HG03139 (cell line): ENCODE measurements around the gene FUBP3.

Experiments used
- ATAC-seq: cut with Tn5 transposase; IDR thresholded peaks from one replicate; pipeline ENCODE4 v1.9.1; 2021; ENCODE audit not compliant: unreplicated experiment

The FUBP3 gene

GRCh38 chr9:130606887-130607600 is 27.7 kb downstream of the FUBP3 start:
- ATAC-seq = no peak

GRCh38 chr9:130607640-130608420 is 28.5 kb downstream of the FUBP3 start:
- ATAC-seq = no peak

GRCh38 chr9:130608554-130609134 is 29.3 kb downstream of the FUBP3 start:
- no peak for ATAC-seq

DNA sequence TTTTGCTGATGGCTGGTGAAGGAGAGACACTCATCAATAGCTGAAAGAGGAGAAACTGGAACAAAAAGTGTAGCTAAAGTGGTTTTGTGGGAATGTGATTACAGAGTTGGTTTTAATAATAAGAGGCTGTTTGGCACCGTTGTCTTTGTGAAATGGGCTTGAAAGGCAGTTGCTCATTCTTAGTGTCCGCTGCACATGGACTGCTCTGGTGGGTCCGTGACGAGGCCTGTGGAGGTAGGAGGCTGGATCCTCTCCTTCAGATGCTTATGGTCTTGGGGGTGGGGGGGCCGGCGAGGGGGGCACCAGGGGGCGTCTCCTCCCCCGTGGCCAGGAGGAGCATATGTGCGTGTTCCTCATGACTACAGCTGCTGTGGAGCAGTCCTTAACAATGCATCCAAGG is 29.8 kb downstream of the FUBP3 start:
- no peak for ATAC-seq

- ATAC-seq = no peak
These were observed 31.7 kb downstream of the FUBP3 start for GRCh38 chr9:130610862-130611707.

- no peak for ATAC-seq
These were observed 37.1 kb downstream of the FUBP3 start for GRCh38 chr9:130616451-130616850.

GRCh38 chr9:130623466-130623865 is 44.1 kb downstream of the FUBP3 start:
- no peak for ATAC-seq

DNA sequence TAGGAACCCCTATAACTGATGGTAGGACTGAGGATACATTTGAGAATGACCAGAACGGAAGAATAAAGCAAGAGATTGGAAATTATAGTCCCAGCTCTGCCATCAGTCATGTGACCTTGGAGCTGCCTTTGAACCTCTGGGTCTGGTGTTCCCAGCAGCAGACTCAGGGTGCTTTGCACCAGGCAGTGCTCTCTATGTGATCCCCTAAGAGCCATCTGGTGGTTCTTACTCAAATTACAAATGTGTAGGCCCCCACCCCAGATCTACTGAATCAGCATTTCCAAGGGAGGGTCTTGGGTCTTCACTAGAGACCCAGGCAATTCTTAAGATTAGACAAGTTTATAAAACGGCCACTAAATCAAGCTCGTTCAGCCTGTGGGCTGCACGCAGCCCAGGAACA is 44.8 kb downstream of the FUBP3 start:
- no peak for ATAC-seq

DNA sequence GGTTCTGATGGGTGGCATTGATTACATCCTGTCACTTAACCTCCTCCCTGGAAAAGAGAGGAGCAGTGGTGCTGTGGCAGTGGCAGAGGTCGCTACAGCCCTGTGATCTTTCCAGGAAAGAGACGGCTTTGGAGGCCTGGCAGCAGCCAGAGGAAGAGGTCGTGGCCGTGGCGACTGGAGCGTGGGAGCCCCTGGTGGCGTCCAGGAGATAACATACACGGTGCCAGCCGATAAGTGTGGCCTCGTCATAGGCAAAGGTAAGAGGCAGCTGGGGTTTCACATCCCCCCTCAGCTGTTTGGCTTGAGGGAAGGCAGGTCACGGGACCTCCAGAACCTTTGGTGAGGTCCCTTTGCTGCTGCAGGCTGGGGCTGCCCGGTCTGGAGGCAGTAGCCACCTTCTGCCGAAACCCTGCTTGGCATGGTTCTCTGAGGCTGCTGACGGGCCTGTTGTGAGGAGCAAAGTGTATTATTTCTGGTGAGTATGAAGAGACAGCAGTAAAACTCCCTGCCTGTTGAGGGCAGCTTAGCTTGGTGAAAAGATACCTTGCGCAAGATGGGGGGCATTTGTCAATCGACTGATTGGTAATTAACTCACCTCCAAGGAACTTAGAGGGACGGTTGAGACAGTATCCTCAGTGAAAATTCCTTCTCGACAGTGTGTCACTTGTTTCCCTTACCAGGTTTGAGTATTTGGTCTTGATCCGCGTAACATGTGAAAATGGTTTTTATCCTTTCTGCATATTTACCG is 47.0 kb downstream of the FUBP3 start:
- ATAC-seq = no peak

GRCh38 chr9:130627051-130627450 is 47.7 kb downstream of the FUBP3 start:
- ATAC-seq = no peak

GRCh38 chr9:130627896-130628792 is 48.8 kb downstream of the FUBP3 start:
- no peak for ATAC-seq

DNA sequence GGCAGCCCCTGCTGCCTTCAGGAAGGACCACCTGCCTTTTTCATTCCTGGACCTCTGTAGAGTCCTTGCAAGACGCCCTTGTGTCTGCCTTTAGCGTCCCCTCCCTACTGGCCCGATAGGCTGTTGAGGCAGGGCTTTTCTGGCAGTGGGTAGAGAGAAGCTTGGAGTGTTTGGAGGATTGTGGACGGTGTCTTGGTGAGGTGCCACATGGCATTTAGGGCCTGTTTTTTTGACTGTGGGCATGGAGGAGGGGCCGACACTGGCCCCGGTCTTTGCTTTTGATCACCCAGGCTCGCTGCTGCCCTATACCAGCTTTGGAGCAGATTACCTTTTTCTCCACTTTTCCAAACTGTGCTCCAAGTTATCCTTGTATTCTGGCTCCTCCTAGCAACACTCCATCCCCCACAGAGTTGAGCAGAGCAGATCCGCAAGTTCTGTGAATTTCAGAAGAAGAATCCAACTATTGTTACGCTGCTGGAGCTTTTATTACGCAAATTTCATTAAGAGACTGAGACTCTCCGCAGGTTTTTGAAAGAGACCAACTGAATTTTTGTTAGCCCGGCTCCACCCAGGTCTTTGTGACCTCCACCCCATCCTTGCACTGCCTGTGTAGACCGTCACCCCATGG is 50.2 kb downstream of the FUBP3 start:
- no peak for ATAC-seq

- no peak for ATAC-seq
These were observed 50.7 kb downstream of the FUBP3 start for GRCh38 chr9:130630071-130630450.

DNA sequence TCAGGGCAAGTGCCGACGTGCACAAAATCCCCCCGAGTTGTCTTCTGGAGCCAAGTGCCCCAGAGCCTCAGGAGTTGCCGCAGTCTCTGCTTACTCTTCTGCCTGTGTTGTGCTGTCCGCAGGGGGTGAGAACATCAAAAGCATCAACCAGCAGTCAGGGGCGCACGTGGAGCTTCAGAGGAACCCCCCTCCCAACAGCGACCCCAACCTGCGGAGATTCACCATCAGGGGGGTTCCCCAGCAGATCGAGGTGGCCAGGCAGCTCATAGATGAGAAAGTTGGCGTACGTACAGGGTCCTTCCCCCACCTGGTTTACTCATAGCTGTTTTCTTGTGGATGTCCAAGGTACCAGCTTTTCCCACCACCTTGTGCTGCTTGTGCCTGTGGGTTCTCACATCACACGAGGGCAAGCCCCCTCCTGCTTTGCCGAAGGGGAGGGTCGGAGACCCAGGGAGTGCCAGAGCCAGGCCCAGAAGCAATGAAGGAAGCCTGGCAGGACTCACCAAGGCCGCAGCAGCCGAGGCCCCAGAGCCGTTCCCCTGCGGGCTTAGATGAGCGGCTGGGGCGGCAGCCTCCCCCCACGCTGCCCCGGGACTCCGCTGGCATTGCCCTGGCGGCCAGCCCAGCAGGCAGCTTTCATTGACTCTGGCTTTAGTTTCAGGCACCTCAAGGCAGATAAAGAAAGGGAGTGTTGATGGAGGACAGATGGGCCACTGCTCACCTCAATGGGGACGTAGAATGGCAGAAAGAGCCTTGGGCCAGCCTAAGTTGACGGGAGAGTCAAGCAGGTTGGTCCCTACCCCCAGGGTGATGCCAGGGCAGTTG is 51.3 kb downstream of the FUBP3 start:
- no peak for ATAC-seq

GRCh38 chr9:130631331-130632080 is 52.1 kb downstream of the FUBP3 start:
- no peak for ATAC-seq

- ATAC-seq = no peak
These were observed 52.8 kb downstream of the FUBP3 start for GRCh38 chr9:130632081-130632710.

GRCh38 chr9:130632841-130633240 is 53.5 kb downstream of the FUBP3 start:
- ATAC-seq = no peak
